ENCODE measurements around the gene ADAM12. TPM values are rescaled to one million over a fixed set of nuclear protein-coding genes. Genes with fewer than 3 reads are reported as not detected.

The ADAM12 gene
- total RNA-seq, 4 donors from 2014 or later = 0.78 to 10.5 (median 1.2) TPM

GRCh38 chr10:126230587-126230986, 157.7 kb downstream of the ADAM12 start:
- TF ChIP-seq CTCF (IDR thresholded peaks at IDR 0.05) (no peak), EP300 (IDR thresholded peaks at IDR 0.05) (no peak)
- no peak overlapping the region for H3K4me3 ChIP-seq
- no peak overlapping the region for H3K27ac ChIP-seq
- no peak for DNase-seq (ENCODE audit: low spot score in 2 of 2)
- WGBS, 2 donors = 77 to 87% methylated on average over 2 of the region's 2 CpGs
- H3K36me3 ChIP-seq = no peaks in the 10 kb centered on the region
- no peaks in the 10 kb centered on the region for H3K27me3 ChIP-seq
- no peaks in the 10 kb centered on the region for H3K9me3 ChIP-seq
- H3K4me1 ChIP-seq = peaks cover 0 to 3% (median 0%) of the 10 kb centered on the region in 4 donors

GRCh38 chr10:126229686-126230085, 158.6 kb downstream of the ADAM12 start:
- Histone ChIP-seq H3K27ac (no peak overlapping the region), H3K36me3 (no peaks in the 10 kb centered on the region), H3K4me1 (peaks cover 0 to 3% (median 0%) of the 10 kb centered on the region in 4 donors), H3K4me3 (no peak overlapping the region), H3K9me3 (no peaks in the 10 kb centered on the region), H3K27me3 (no peaks in the 10 kb centered on the region)
- no peak for TF ChIP-seq CTCF (IDR thresholded peaks at IDR 0.05)
- no peak for TF ChIP-seq EP300 (IDR thresholded peaks at IDR 0.05)
- TF ChIP-seq POLR2A (IDR thresholded peaks at IDR 0.05) = no peak
- no peak for DNase-seq (ENCODE audit: low spot score in 2 of 2)
- WGBS, 2 donors = 72 to 79% methylated on average over 8 of the region's 8 CpGs

GRCh38 chr10:126227762-126228134, 160.5 kb downstream of the ADAM12 start:
- WGBS, 2 donors = 92 to 93% methylated on average over 2 of the region's 2 CpGs
- DNase-seq (ENCODE audit: low spot score in 2 of 2) = no peak
- Histone ChIP-seq H3K27ac (no peak overlapping the region), H3K27me3 (no peaks in the 10 kb centered on the region), H3K4me3 (no peak overlapping the region), H3K4me1 (peaks cover 0 to 4% (median 0%) of the 10 kb centered on the region in 4 donors), H3K36me3 (no peaks in the 10 kb centered on the region), H3K9me3 (no peaks in the 10 kb centered on the region)
- no peak for TF ChIP-seq EP300 (IDR thresholded peaks at IDR 0.05)
- no peak for TF ChIP-seq CTCF (IDR thresholded peaks at IDR 0.05)
- no peak for TF ChIP-seq POLR2A (IDR thresholded peaks at IDR 0.05)

GRCh38 chr10:126226988-126227761, 161.1 kb downstream of the ADAM12 start:
- H3K4me1 ChIP-seq = peaks cover 0 to 9% (median 0%) of the 10 kb centered on the region in 4 donors
- no peak overlapping the region for H3K27ac ChIP-seq
- no peak overlapping the region for H3K4me3 ChIP-seq
- H3K36me3 ChIP-seq = no peaks in the 10 kb centered on the region
- TF ChIP-seq CTCF (IDR thresholded peaks at IDR 0.05) (no peak), POLR2A (IDR thresholded peaks at IDR 0.05) (no peak), EP300 (IDR thresholded peaks at IDR 0.05) (no peak)
- no peaks in the 10 kb centered on the region for H3K27me3 ChIP-seq
- 92 to 93% methylated on average over 10 of the region's 10 CpGs for WGBS, 2 donors
- no peak for DNase-seq (ENCODE audit: low spot score in 2 of 2)
- H3K9me3 ChIP-seq = no peaks in the 10 kb centered on the region

GRCh38 chr10:126226205-126226604, 162.1 kb downstream of the ADAM12 start:
- WGBS, 2 donors = 86 to 89% methylated on average over 9 of the region's 9 CpGs
- H3K27me3 ChIP-seq = no peaks in the 10 kb centered on the region
- H3K27ac ChIP-seq = no peak overlapping the region
- TF ChIP-seq CTCF (IDR thresholded peaks at IDR 0.05) = no peak
- TF ChIP-seq POLR2A (IDR thresholded peaks at IDR 0.05) = no peak
- TF ChIP-seq EP300 (IDR thresholded peaks at IDR 0.05) = no peak
- H3K4me3 ChIP-seq = no peak overlapping the region
- no peak for DNase-seq (ENCODE audit: low spot score in 2 of 2)
- no peaks in the 10 kb centered on the region for H3K36me3 ChIP-seq
- H3K4me1 ChIP-seq = peaks cover 0 to 9% (median 0%) of the 10 kb centered on the region in 4 donors
- H3K9me3 ChIP-seq = no peaks in the 10 kb centered on the region
